GM19023 (cell line): Measurements from ENCODE around the gene ZBTB44.
"Not testable (repeated sequence)": the region's sequence is repeated elsewhere in the genome, so short reads cannot be mapped to it uniquely, and the experiment has no call there.

Experiments
- ATAC-seq: cut with Tn5 transposase; IDR thresholded peaks from one replicate; pipeline ENCODE4 v1.9.1; 2021; ENCODE audit warnings: mild to moderate bottlenecking, moderate library complexity; ENCODE audit not compliant: unreplicated experiment

ZBTB44 gene

GRCh38 chr11:130201026-130201425 lies 113.7 kb downstream of the ZBTB44 start:
- no peak for ATAC-seq

GRCh38 chr11:130199792-130200191 lies 114.9 kb downstream of the ZBTB44 start:
- no peak for ATAC-seq

- ATAC-seq: no peak
Measured at GRCh38 chr11:130198964-130199363, 115.8 kb downstream of the ZBTB44 start.

DNA sequence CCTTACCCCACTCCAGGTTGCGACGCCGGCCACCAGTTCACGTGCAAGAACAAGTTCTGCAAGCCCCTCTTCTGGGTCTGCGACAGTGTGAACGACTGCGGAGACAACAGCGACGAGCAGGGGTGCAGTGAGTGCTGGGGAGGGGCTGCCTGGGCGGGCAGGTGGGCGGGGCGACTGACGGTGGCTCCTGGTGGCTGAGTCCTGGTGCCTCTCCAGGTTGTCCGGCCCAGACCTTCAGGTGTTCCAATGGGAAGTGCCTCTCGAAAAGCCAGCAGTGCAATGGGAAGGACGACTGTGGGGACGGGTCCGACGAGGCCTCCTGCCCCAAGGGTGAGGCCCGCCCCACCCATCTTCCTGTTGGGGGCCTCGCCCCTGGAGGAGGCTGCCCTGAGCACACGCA lies 116.4 kb downstream of the ZBTB44 start:
- ATAC-seq: no peak

DNA sequence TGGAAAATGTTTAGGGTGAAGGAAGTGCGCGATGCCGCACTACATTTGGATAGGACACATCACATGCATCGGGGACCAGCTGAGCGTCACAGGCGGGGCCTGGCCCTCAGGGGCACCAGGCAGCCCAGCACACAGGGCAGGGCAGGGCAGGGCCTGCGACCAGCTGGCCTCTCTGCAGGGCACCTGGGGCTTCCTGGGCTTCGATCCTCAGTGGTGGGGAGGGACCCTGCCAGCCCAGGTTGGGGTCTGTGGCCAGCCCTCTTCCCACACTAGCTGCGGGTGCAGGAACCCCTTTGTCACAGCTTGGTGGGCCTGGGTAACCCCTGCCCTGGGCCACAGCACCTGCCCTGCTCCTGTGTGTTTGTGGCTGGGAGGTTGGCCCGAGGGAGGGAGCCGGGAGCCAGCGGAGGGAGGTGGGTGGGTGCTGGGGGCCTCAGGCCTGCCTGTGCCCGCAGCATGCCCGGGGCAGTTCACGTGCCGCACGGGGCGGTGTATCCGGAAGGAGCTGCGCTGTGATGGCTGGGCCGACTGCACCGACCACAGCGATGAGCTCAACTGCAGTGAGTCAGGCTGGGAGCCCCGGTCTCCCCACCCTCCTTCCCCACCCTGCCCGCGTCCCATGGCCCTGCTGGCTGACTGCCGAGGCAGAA lies 117.2 kb downstream of the ZBTB44 start:
- ATAC-seq: no peak

DNA sequence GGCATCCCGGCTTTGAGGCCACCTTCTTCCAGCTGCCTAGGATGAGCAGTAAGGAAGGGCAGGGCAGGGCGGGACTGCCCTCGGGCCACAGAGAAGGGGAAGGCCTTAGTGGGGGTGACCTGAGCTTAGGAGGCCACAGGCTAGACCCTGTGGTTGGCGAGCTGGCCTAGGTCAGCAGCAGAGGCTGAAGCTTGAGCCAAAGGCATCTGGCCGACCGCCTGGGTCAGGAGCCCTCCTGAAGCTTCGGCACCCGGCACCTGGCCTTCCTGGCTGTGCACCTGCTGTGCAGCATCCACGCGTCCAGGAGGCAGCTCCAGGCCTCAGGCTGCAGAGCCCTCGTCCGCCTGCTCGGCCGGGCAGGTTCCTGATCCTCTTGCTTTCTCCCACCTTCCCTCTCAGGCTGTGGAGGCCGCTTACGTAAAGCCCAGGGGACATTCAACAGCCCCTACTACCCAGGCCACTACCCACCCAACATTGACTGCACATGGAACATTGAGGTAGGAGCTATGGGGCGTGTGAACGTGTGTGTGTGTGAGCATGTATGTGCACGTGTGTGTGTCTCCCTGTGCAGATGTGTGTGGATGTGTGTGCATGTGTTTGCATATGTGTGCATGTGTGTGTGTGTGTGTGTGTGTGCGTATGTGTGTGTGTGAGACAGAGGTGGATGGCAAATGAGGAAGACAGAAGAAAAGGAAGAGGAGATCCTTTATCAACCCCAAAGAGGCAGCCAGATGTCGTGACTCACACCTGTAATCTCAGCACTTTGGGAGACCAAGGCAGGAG lies 120.3 kb downstream of the ZBTB44 start:
- ATAC-seq: no peak

GRCh38 chr11:130193551-130193950 lies 121.2 kb downstream of the ZBTB44 start:
- ATAC-seq: not testable (repeated sequence)

GRCh38 chr11:130192845-130193267 lies 121.9 kb downstream of the ZBTB44 start:
- ATAC-seq: no peak

GRCh38 chr11:130191896-130192295 lies 122.8 kb downstream of the ZBTB44 start:
- no peak for ATAC-seq

- ATAC-seq: no peak
Measured at GRCh38 chr11:130190371-130190881, 124.3 kb downstream of the ZBTB44 start.

DNA sequence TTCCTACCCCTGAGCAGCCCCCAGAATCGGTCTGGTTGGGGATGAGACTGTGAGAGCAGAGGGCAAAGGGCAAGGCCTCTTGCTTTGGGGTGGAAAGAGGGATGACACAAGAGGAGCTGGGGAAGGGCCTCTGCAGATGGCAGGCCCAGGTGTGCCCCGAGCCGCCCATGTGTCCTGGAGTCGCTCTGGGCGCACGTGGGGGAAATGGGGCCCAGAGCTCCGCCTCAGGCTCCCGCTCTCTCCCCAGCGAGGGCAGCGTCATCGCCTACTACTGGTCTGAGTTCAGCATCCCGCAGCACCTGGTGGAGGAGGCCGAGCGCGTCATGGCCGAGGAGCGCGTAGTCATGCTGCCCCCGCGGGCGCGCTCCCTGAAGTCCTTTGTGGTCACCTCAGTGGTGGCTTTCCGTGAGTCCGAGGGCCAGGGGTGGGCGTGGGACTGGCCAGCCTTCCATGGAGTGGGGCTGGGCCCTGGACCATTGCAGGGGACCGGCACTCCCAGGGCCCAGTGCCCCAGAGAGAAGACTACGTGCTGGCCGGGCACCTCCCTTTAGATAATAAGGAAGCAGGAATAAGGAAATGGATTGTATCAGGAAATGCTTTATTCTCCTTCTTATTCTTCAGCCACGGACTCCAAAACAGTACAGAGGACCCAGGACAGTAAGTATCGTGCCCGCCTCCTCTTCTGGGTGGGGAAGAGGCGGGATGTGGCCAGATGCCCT lies 125.1 kb downstream of the ZBTB44 start:
- no peak for ATAC-seq

GRCh38 chr11:130188585-130189347 lies 126.0 kb downstream of the ZBTB44 start:
- ATAC-seq: no peak

DNA sequence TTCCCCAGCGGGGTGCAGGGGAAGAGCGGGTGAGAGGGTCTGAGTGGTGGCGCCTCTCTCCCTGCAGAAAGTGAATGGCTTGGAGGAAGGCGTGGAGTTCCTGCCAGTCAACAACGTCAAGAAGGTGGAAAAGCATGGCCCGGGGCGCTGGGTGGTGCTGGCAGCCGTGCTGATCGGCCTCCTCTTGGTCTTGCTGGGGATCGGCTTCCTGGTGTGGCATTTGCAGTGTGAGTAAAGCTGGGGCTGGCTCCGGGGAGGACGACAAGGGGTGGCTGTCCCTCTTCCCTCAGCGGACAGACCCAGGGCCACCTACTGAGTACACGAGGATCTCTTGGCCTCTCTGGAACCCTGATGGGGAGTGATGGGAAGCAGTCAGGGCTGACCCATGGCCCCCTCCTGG lies 126.7 kb downstream of the ZBTB44 start:
- ATAC-seq: no peak

GRCh38 chr11:130187096-130187495 lies 127.6 kb downstream of the ZBTB44 start:
- no peak for ATAC-seq

GRCh38 chr11:130183878-130184610 lies 130.7 kb downstream of the ZBTB44 start:
- ATAC-seq: no peak

- no peak for ATAC-seq
Measured at GRCh38 chr11:130181295-130182272, 133.1 kb downstream of the ZBTB44 start.

DNA sequence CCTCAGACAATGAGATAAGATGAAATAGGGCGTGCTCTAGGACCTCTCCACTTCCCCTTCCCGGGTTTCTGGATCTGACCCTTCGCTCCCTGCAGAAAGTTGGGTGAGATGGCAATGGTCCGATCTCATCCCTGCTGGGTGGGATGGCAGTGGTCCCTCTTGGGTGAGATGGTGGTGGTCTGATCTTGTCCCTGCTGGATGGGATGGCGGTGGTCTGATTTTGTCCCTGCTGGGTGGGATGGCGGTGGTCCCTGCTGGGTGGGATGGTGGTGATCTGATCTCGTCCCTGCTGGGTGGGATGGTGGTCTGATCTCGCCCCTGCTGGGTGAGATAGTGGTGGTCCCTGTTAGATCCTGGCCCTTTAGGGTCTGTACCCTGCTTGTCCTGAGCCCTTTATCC lies 133.8 kb downstream of the ZBTB44 start:
- no peak for ATAC-seq

GRCh38 chr11:130180491-130180890 lies 134.2 kb downstream of the ZBTB44 start:
- ATAC-seq: peak; percentile 46
